SK-N-SH treated with all-trans-retinoic acid at 6 μM for 48 hours (cell line): ENCODE results near the gene EGFL7.

ENCODE experiments used
- CREB5 ChIP-seq: fragments of 250-450 bp; sonication (Bioruptor Pico); IDR thresholded peaks from 2 replicates; pipeline ENCODE4 v1.5.1; 2020; ENCODE audit warnings: low read depth, mild to moderate bottlenecking, moderate library complexity
- ESRRG ChIP-seq: fragments of 250-450 bp; sonication (Bioruptor Pico); IDR thresholded peaks from 2 replicates; pipeline ENCODE4 v1.6.1; 2021; ENCODE audit warnings: mild to moderate bottlenecking
- PATZ1 ChIP-seq: fragments of 250-450 bp; sonication (Bioruptor Pico); IDR thresholded peaks from 2 replicates; pipeline ENCODE4 v1.8.0; 2020; ENCODE audit warnings: mild to moderate bottlenecking, moderate library complexity, borderline replicate concordance
- PPARA ChIP-seq: fragments of 250-450 bp; sonication (Bioruptor Pico); IDR thresholded peaks from 2 replicates; pipeline ENCODE4 v1.5.0; 2020; ENCODE audit warnings: mild to moderate bottlenecking, borderline replicate concordance
- SNAI2 ChIP-seq: fragments of 250-450 bp; sonication (Bioruptor Pico); IDR thresholded peaks from 2 replicates; pipeline ENCODE4 v1.5.0; 2020; ENCODE audit warnings: mild to moderate bottlenecking, moderate library complexity
- ZFP3 ChIP-seq: fragments of 250-450 bp; sonication (Bioruptor Pico); IDR thresholded peaks from 2 replicates; pipeline ENCODE4 v1.5.0; 2020; ENCODE audit warnings: mild to moderate bottlenecking, moderate library complexity
- ZNF8 ChIP-seq: fragments of 450-650 bp; formaldehyde crosslinking; IDR thresholded peaks from 2 replicates; pipeline ENCODE4 v1.5.0; 2020; ENCODE audit warnings: mild to moderate bottlenecking, moderate library complexity

- no peak for TF ChIP-seq PATZ1 (CRISPR knock-in tag)
- no peak for TF ChIP-seq ESRRG (CRISPR knock-in tag)
- TF ChIP-seq CREB5, result no peak
- TF ChIP-seq SNAI2 (CRISPR knock-in tag), result no peak
- TF ChIP-seq ZFP3 (CRISPR knock-in tag), result no peak
- no peak for TF ChIP-seq ZNF8 (CRISPR knock-in tag)
- no peak for TF ChIP-seq PPARA (CRISPR knock-in tag)
These were observed 15.3 kb downstream of the EGFL7 start for GRCh38 chr9:136678034-136678433.
